GM23248 (cell line): ENCODE results near the gene DCTN4. TPM values are rescaled to one million over a fixed set of nuclear protein-coding genes. Genes with fewer than 3 reads are reported as not detected.

ENCODE experiments used
- DNase-seq: peaks from one replicate; pipeline ENCODE4 v3.0.0-alpha.2; 2015
- H2AFZ ChIP-seq: fragments of 200-600 bp; sonication (generic); 2 replicates; pipeline ENCODE4 v1.6.1; 2016; ENCODE audit warnings: antibody characterized with exemption
- H3F3A ChIP-seq: fragments of 200-600 bp; sonication (generic); 2 replicates; pipeline ENCODE4 v1.6.1; 2016; ENCODE audit warnings: mild to moderate bottlenecking, antibody characterized with exemption, mixed run types; ENCODE audit not compliant: insufficient read depth
- H3K27ac ChIP-seq: fragments of 200-600 bp; sonication (generic); 2 replicates; pipeline ENCODE4 v1.5.1; 2016; ENCODE audit warnings: mild to moderate bottlenecking
- H3K27me3 ChIP-seq: fragments of 200-600 bp; sonication (generic); replicated peaks from 2 replicates; pipeline ENCODE4 v1.6.1; 2016; ENCODE audit warnings: mild to moderate bottlenecking; ENCODE audit not compliant: insufficient read depth
- H3K36me3 ChIP-seq: fragments of 200-600 bp; sonication (generic); 2 replicates; pipeline ENCODE4 v1.6.1; 2016; ENCODE audit warnings: low read depth, mild to moderate bottlenecking
- H3K4me1 ChIP-seq: fragments of 200-600 bp; sonication (generic); 2 replicates; pipeline ENCODE4 v1.6.1; 2016; ENCODE audit warnings: mild to moderate bottlenecking; ENCODE audit not compliant: insufficient read depth
- H3K4me2 ChIP-seq: fragments of 200-600 bp; sonication (generic); one replicate; pipeline ENCODE4 v1.6.1; 2016; ENCODE audit warnings: mild to moderate bottlenecking; ENCODE audit not compliant: unreplicated experiment
- H3K4me3 ChIP-seq: fragments of 200-600 bp; sonication (generic); 2 replicates; pipeline ENCODE4 v1.5.1; 2016; ENCODE audit warnings: mild to moderate bottlenecking
- H3K79me2 ChIP-seq: fragments of 200-600 bp; sonication (generic); 2 replicates; pipeline ENCODE4 v1.6.1; 2016; ENCODE audit warnings: mild to moderate bottlenecking; ENCODE audit not compliant: insufficient read depth
- H3K9ac ChIP-seq: fragments of 200-600 bp; sonication (generic); 2 replicates; pipeline ENCODE4 v1.6.1; 2016; ENCODE audit warnings: mild to moderate bottlenecking
- H3K9me2 ChIP-seq: fragments of 200-600 bp; sonication (generic); 2 replicates; pipeline ENCODE4 v1.6.1; 2016; ENCODE audit warnings: mixed run types, mild to moderate bottlenecking, moderate library complexity; ENCODE audit not compliant: insufficient read depth
- H3K9me3 ChIP-seq: fragments of 200-600 bp; sonication (generic); one replicate; pipeline ENCODE4 v1.6.1; 2017; ENCODE audit warnings: low read depth
- H4K20me1 ChIP-seq: fragments of 200-600 bp; sonication (generic); 2 replicates; pipeline ENCODE4 v1.6.0; 2016; ENCODE audit not compliant: insufficient read depth
- EZH2 ChIP-seq: fragments of 200-600 bp; sonication (generic); IDR thresholded peaks from 2 replicates; pipeline ENCODE4 v1.6.1; 2018; ENCODE audit warnings: antibody characterized with exemption, mild to moderate bottlenecking; ENCODE audit not compliant: insufficient read depth, poor library complexity, severe bottlenecking
- EZH2phosphoT487 ChIP-seq: fragments of 200-600 bp; sonication (generic); IDR thresholded peaks from 2 replicates; pipeline ENCODE4 v1.6.1; 2018; ENCODE audit warnings: antibody characterized with exemption, moderate library complexity, mild to moderate bottlenecking, low read depth; ENCODE audit not compliant: insufficient read depth
- WGBS, 2 experiments: methylation state at CpG; one replicate each; pipeline ENCODE4 v1.1.6; 2015 to 2017; ENCODE audit warnings: low lambda C conversion rate in 2 of 2, low coverage in 1 of 2; ENCODE audit errors: missing lambda C conversion rate in 2 of 2; 5-methylcytosine and 5-hydroxymethylcytosine counted together
- in situ Hi-C: fragments of 300-500 bp; cut with MboI; formaldehyde crosslinking; loops from 2 replicates; pipeline ENCODE4 v1.15.0; 2020
- polyA plus RNA-seq: library from polyadenylated mRNA; unstranded; fragments of >200 nt; fragmentation: Nextera tagmentation; extraction: Ambion mirVana; gene quantifications from 2 replicates; pipeline ENCODE4 v1.2.1, GENCODE V29; 2016
- total RNA-seq: library from RNA; depleted of rRNA; stranded (reverse); fragments of >200 nt; shearing (Covaris generic); gene quantifications from 2 replicates; pipeline ENCODE4 v1.2.3, GENCODE V29; 2014

Gene DCTN4
- total and polyA plus RNA-seq, 2 experiments from 2014 or later = 34.5 to 47.1 TPM

DNA sequence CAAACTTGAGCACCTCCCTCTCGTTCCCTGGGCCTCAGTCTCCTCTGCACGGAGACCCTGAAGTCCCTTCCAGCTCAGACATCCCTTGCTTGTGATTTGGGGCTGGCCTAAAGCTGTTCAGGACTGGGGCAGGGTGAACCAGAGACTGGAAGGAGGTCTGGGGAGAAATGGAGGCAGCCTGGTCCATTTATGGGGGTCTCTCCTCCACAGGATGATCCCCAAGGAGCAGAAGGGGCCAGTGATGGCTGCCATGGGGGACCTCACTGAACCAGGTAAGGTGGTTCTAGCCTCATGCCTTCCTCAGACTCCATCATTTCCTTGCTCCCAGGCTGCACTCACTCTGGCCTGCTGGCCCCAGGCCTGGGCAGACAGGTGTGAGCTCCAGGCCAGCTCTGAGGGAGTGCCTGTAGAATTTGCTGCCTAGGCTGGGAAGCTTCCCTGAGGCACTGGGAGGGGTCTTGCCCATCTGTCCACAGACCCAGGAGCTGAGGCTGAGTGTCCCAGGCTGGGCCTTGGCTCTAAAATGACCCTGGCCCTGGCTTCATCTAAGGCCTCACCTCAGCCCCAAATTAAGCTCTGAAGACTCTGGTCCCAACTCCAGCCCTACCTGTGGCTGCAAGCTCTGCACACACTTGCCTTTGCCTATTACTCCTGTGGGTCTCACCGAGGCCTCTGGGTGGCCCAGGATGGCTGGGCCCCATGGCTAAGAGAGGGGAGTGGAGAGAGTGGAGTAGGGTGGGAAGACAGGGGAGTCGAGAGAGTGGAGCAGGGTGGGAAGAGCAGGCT, 95.9 kb downstream of the DCTN4 start:
- Histone ChIP-seq H3F3A (no peaks in the 10 kb centered on the region), H3K27me3 (no peaks in the 10 kb centered on the region), H3K4me1 (no peaks in the 10 kb centered on the region), H3K36me3 (no peaks in the 10 kb centered on the region), H3K4me3 (no peak overlapping the region), H3K9ac (no peak overlapping the region), H3K4me2 (no peak overlapping the region), H3K79me2 (no peaks in the 10 kb centered on the region), H3K9me2 (no peaks in the 10 kb centered on the region), H3K27ac (no peak overlapping the region), H3K9me3 (no peaks in the 10 kb centered on the region), H4K20me1 (no peaks in the 10 kb centered on the region), H2AFZ (no peak overlapping the region)
- no peak for DNase-seq
- no peak for TF ChIP-seq EZH2phosphoT487
- no peak for TF ChIP-seq EZH2
- WGBS, 2 experiments = 75 to 83% methylated on average over 4 of the region's 4 CpGs
- in situ Hi-C loops = no loop called here

DNA sequence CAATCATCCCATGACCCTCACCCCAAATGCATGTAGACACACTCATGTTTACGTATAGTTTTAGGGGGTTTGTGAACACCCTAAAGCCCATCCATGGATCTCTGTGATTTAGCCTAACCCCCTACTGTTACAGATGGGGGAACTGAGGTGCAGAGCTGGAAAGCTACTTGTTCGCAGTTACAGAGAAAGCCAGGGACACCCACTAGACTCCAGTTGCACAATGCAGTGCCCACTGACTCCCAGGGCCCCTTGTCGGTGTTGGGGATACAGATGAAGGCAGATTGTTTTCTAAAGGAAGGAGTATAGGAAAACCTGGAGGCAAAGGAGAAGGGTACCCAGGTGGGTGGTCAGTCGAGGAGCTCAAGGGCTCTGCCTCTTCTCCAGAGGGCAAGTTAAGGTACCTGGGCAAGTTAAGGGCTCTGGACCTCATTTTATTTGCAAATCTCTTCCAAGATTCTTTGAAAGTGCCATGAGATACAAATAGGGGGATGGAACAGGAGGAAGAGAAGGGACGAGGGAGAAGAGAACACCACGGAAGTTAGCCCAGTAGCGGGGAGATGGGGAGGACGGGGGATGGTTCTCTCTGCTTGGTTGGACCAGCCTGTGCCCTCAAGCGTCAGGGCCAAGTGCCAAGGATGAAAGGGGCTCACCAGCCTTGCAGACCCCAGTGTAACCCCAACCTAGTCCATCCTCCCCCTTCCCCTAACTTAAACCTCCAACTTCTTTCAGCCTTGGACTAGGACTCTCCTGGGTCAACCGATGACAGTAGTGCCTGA, 96.8 kb downstream of the DCTN4 start:
- no peak for DNase-seq
- H3K9me2 ChIP-seq = no peaks in the 10 kb centered on the region
- 74 to 81% methylated on average over 10 of the region's 10 CpGs for WGBS, 2 experiments
- no peaks in the 10 kb centered on the region for H4K20me1 ChIP-seq
- no peak overlapping the region for H3K4me2 ChIP-seq
- in situ Hi-C loops = no loop called here
- H3K79me2 ChIP-seq = no peaks in the 10 kb centered on the region
- TF ChIP-seq EZH2phosphoT487 = no peak
- TF ChIP-seq EZH2 = no peak
- no peaks in the 10 kb centered on the region for H3K27me3 ChIP-seq
- H3K27ac ChIP-seq = no peak overlapping the region
- H3K4me1 ChIP-seq = no peaks in the 10 kb centered on the region
- H3K9ac ChIP-seq = no peak overlapping the region
- H3K9me3 ChIP-seq = no peaks in the 10 kb centered on the region
- no peaks in the 10 kb centered on the region for H3K36me3 ChIP-seq
- no peak overlapping the region for H3K4me3 ChIP-seq
- H2AFZ ChIP-seq = no peak overlapping the region
- H3F3A ChIP-seq = 0 out of 2 replicates have a peak, but pooled peaks cover 5% of the 10 kb centered on the region

DNA sequence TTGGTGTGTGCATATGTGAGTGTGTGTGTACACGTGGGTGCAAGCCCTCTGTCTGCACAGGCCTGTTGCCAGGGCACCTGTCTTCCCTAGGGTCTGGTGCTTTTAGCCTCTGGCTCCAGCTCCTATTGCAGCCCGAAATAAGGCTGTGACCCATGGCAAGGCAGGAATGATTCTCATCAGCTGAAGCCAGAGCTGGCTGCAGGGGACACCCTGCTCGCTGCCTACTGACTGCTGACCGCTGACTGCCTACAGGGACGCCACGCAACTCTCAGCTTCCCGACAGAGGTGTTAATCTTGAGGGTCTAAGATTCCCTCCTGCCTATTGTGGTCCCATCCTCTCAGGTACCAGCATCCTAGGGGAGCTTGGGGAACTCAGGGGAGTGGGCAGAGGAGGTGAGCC, 97.7 kb downstream of the DCTN4 start, which contains the start of gene MYOZ3:
Gene MYOZ3 (plus strand): TSS at position 166 of the 400 bp plus-strand sequence. CDS start 1,691 bp downstream, outside the sequence.
- DNase-seq = no peak
- Histone ChIP-seq H3K79me2 (no peaks in the 10 kb centered on the region), H3K36me3 (no peaks in the 10 kb centered on the region), H2AFZ (no peak within 1 kb of the TSS), H3K9ac (no peak within 1 kb of the TSS), H3K4me2 (no peak within 1 kb of the TSS), H3K27me3 (no peaks in the 10 kb centered on the region), H3F3A (0 out of 2 replicates have a peak, but pooled peaks cover 5% of the 10 kb centered on the region), H3K9me2 (no peaks in the 10 kb centered on the region), H3K27ac (no peak within 1 kb of the TSS), H4K20me1 (no peaks in the 10 kb centered on the region), H3K4me3 (no peak within 1 kb of the TSS), H3K4me1 (0 out of 2 replicates have a peak, but pooled peaks cover 2% of the 10 kb centered on the region), H3K9me3 (no peaks in the 10 kb centered on the region)
- in situ Hi-C loops = no loop called here
- WGBS, 2 experiments = 49 to 57% methylated on average over 7 of the region's 7 CpGs
- no peak for TF ChIP-seq EZH2phosphoT487
- no peak for TF ChIP-seq EZH2

DNA sequence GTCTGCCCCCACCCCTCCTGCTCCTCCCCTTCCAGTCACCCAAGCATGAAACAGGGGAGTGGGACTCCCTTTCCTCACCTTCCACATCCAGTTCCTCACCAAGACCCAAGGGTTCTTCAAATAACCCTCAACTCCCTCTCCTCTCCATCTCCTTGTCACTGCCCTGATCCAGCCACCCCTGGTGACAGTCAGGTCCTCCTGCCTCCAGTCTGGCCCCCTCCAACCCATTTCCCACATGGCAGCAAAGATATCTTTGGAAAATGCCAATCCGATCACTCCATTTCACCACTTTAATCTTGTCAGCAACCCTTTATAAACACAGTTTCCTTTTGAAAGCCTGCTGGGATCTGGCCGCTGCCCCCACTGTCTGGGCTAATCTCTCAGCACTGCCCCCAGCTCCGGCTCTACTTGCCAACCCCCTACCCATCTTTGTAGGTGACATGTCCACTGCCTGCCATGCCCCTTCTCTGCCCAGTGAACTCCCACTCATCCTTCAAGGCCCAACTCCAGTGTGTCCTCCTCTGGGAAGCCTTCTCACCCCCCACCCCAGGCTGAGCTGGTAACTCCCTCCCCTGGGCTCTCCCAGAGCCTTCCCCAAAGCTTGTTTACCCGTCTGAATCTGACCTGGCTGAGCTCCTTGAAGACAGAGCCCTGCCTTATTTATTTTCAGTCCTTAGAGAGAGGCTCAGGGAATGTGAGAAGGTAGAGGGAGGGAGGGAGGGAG, 98.5 kb downstream of the DCTN4 start:
- 0 out of 2 replicates have a peak, but pooled peaks cover 4% of the 10 kb centered on the region for H3K4me1 ChIP-seq
- H3K36me3 ChIP-seq = no peaks in the 10 kb centered on the region
- no peaks in the 10 kb centered on the region for H4K20me1 ChIP-seq
- no peaks in the 10 kb centered on the region for H3K27me3 ChIP-seq
- TF ChIP-seq EZH2phosphoT487 = no peak
- no peak for TF ChIP-seq EZH2
- H3K9me2 ChIP-seq = no peaks in the 10 kb centered on the region
- H3K4me3 ChIP-seq = no peak overlapping the region
- DNase-seq = no peak
- 0 out of 2 replicates have a peak, but pooled peaks cover 5% of the 10 kb centered on the region for H3F3A ChIP-seq
- no peak overlapping the region for H3K4me2 ChIP-seq
- H3K9me3 ChIP-seq = no peaks in the 10 kb centered on the region
- H2AFZ ChIP-seq = no peak overlapping the region
- in situ Hi-C loops = no loop called here
- no peak overlapping the region for H3K9ac ChIP-seq
- no peaks in the 10 kb centered on the region for H3K79me2 ChIP-seq
- 56 to 57% methylated on average over 4 of the region's 4 CpGs for WGBS, 2 experiments
- no peak overlapping the region for H3K27ac ChIP-seq
